ENCODE data around the gene ABCD1.
"Not testable (repeated sequence)": the region's sequence is repeated elsewhere in the genome, so short reads cannot be mapped to it uniquely, and the experiment has no call there.

DNA sequence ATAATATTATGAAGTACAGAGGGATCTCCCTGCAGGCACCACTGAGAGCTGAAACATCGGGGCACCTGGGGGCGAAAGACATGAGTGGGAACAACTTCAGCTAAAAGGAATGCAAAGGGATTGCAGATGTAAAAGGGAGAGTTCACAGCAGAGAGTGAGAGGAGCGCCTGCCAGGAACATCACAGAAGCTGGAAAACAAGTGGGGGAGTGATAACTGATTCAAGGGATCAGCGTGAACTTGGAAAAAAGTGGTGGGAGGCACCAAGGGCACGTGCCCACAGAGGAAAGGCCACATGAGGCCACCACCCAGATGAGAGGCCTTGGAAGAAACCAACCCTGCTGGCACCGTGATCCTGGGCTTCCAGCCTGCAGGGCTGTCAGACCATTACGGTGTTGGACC, 24.4 kb downstream of the ABCD1 start:
- not testable (repeated sequence) for TF ChIP-seq REST (IDR thresholded peaks at IDR 0.05; ENCODE audit: insufficient read depth in 1 of 2, low read depth in 2 of 2, low read length in 1 of 2); CTCF (IDR thresholded peaks at IDR 0.05); SIN3A (IDR thresholded peaks at IDR 0.05; ENCODE audit: borderline replicate concordance, insufficient read depth, low read depth, low read length); POLR2AphosphoS5 (IDR thresholded peaks at IDR 0.05; ENCODE audit: low read depth, low read length); TCF7L2 (IDR thresholded peaks at IDR 0.05; ENCODE audit: low read depth, low read length)

Measured in Panc1 (cell line).